ENCODE results near the gene CRTC3.
A peak's percentile ranks its signal among the peaks of the same experiment; 100 is the strongest.
"Not testable (repeated sequence)": the region's sequence is repeated elsewhere in the genome, so short reads cannot be mapped to it uniquely, and the experiment has no call there.

The CRTC3 gene

GRCh38 chr15:90529371-90530249 lies at the start of gene CRTC3:
TSS of gene CRTC3 (plus strand) at chr15:90529923. CDS start at chr15:90530072, 149 bp downstream.
- peak; percentile 48 for DNase-seq (ENCODE audit: low spot score)

GRCh38 chr15:90481023-90481422 lies 48.7 kb upstream of the CRTC3 start:
- no peak for DNase-seq (ENCODE audit: low spot score)

GRCh38 chr15:90482124-90483011 lies 47.4 kb upstream of the CRTC3 start:
- DNase-seq (ENCODE audit: low spot score), result peak; percentile 68

GRCh38 chr15:90483012-90483307 lies 46.8 kb upstream of the CRTC3 start:
- no peak for DNase-seq (ENCODE audit: low spot score)

- DNase-seq (ENCODE audit: low spot score), result no peak
Measured at GRCh38 chr15:90483637-90484036, 46.1 kb upstream of the CRTC3 start.

- DNase-seq (ENCODE audit: low spot score), result no peak
Measured at GRCh38 chr15:90487186-90487585, 42.5 kb upstream of the CRTC3 start.

- DNase-seq (ENCODE audit: low spot score), result no peak
Measured at GRCh38 chr15:90489514-90489913, 40.2 kb upstream of the CRTC3 start.

- no peak for DNase-seq (ENCODE audit: low spot score)
Measured at GRCh38 chr15:90489944-90490343, 39.8 kb upstream of the CRTC3 start.

- DNase-seq (ENCODE audit: low spot score), result no peak
Measured at GRCh38 chr15:90493647-90494046, 36.1 kb upstream of the CRTC3 start.

GRCh38 chr15:90495067-90495466 lies 34.7 kb upstream of the CRTC3 start:
- no peak for DNase-seq (ENCODE audit: low spot score)

GRCh38 chr15:90496791-90497190 lies 32.9 kb upstream of the CRTC3 start:
- DNase-seq (ENCODE audit: low spot score), result no peak

GRCh38 chr15:90497376-90497775 lies 32.3 kb upstream of the CRTC3 start:
- no peak for DNase-seq (ENCODE audit: low spot score)

GRCh38 chr15:90497912-90498311 lies 31.8 kb upstream of the CRTC3 start:
- no peak for DNase-seq (ENCODE audit: low spot score)

GRCh38 chr15:90500171-90500570 lies 29.6 kb upstream of the CRTC3 start:
- no peak for DNase-seq (ENCODE audit: low spot score)

- DNase-seq (ENCODE audit: low spot score), result no peak
Measured at GRCh38 chr15:90501898-90502297, 27.8 kb upstream of the CRTC3 start.

- not testable (repeated sequence) for DNase-seq (ENCODE audit: low spot score)
Measured at GRCh38 chr15:90510781-90511180, 18.9 kb upstream of the CRTC3 start.

GRCh38 chr15:90511211-90511618 lies 18.5 kb upstream of the CRTC3 start:
- DNase-seq (ENCODE audit: low spot score), result not testable (repeated sequence)

- DNase-seq (ENCODE audit: low spot score), result no peak
Measured at GRCh38 chr15:90512276-90512675, 17.4 kb upstream of the CRTC3 start.

- DNase-seq (ENCODE audit: low spot score), result no peak
Measured at GRCh38 chr15:90512981-90513380, 16.7 kb upstream of the CRTC3 start.

GRCh38 chr15:90513448-90513847 lies 16.3 kb upstream of the CRTC3 start:
- no peak for DNase-seq (ENCODE audit: low spot score)

- not testable (repeated sequence) for DNase-seq (ENCODE audit: low spot score)
Measured at GRCh38 chr15:90513893-90514292, 15.8 kb upstream of the CRTC3 start.

GRCh38 chr15:90519688-90520087 lies 10.0 kb upstream of the CRTC3 start:
- no peak for DNase-seq (ENCODE audit: low spot score)

- no peak for DNase-seq (ENCODE audit: low spot score)
Measured at GRCh38 chr15:90520365-90520764, 9.4 kb upstream of the CRTC3 start.
